ENCODE data around the gene LRMDA. TPM values are rescaled to one million over a fixed set of nuclear protein-coding genes. Genes with fewer than 3 reads are reported as not detected.

LRMDA gene
- total RNA-seq, 1 donor from 2014 or later = 5.2 TPM

- Mint-ChIP-seq H3K36me3 (no peaks in the 10 kb centered on the region), H3K27ac (no peak overlapping the region), H3K9me3 (no peaks in the 10 kb centered on the region), H3K27me3 (ENCODE audit: insufficient read depth, low read depth) (peaks cover 5% of the 10 kb centered on the region), H3K4me1 (peaks cover 12% of the 10 kb centered on the region), H3K4me3 (no peak overlapping the region)
- H3K4me2 ChIP-seq = no peak overlapping the region
- no peaks in the 10 kb centered on the region for H3K9me3 ChIP-seq (ENCODE audit: low read depth)
- no peaks in the 10 kb centered on the region for H3K36me3 ChIP-seq
- H3K4me3 ChIP-seq = no peak overlapping the region
- H3K27ac ChIP-seq = no peak overlapping the region
- H2AFZ ChIP-seq (replicated peaks) = no peak overlapping the region
- TF ChIP-seq CTCF (IDR thresholded peaks at IDR 0.05) (no peak), EZH2phosphoT487 (IDR thresholded peaks at IDR 0.05) (no peak), EZH2 (IDR thresholded peaks at IDR 0.05) (no peak)
- no peaks in the 10 kb centered on the region for H4K20me1 ChIP-seq (ENCODE audit: low read depth)
- H3K9ac ChIP-seq = no peak overlapping the region
- H3K27me3 ChIP-seq = no peaks in the 10 kb centered on the region
- no peak for DNase-seq (ENCODE audit: low spot score)
- H3K4me1 ChIP-seq = peaks cover 9% of the 10 kb centered on the region
- no peaks in the 10 kb centered on the region for H3K79me2 ChIP-seq (ENCODE audit: low read depth)
- H3F3A ChIP-seq (ENCODE audit: low read depth) = no peaks in the 10 kb centered on the region
These were observed 231.3 kb downstream of the LRMDA start for GRCh38 chr10:75662715-75663114.

GRCh38 chr10:75663947-75664664, 232.7 kb downstream of the LRMDA start:
- Histone ChIP-seq H3K36me3 (no peaks in the 10 kb centered on the region), H3K4me1 (peaks cover 9% of the 10 kb centered on the region), H3K4me2 (no peak overlapping the region), H3K4me3 (no peak overlapping the region), H4K20me1 (ENCODE audit: low read depth) (no peaks in the 10 kb centered on the region), H2AFZ (replicated peaks) (no peak overlapping the region), H3K27me3 (no peaks in the 10 kb centered on the region), H3F3A (ENCODE audit: low read depth) (no peaks in the 10 kb centered on the region), H3K79me2 (ENCODE audit: low read depth) (no peaks in the 10 kb centered on the region), H3K9ac (no peak overlapping the region), H3K27ac (no peak overlapping the region), H3K9me3 (ENCODE audit: low read depth) (no peaks in the 10 kb centered on the region)
- no peak for DNase-seq (ENCODE audit: low spot score)
- TF ChIP-seq CTCF (IDR thresholded peaks at IDR 0.05) = no peak
- no peak for TF ChIP-seq EZH2 (IDR thresholded peaks at IDR 0.05)
- TF ChIP-seq EZH2phosphoT487 (IDR thresholded peaks at IDR 0.05) = no peak
- H3K9me3 Mint-ChIP-seq = no peaks in the 10 kb centered on the region
- peaks cover 3% of the 10 kb centered on the region for H3K27me3 Mint-ChIP-seq (ENCODE audit: insufficient read depth, low read depth)
- no peak overlapping the region for H3K27ac Mint-ChIP-seq
- H3K4me1 Mint-ChIP-seq = peaks cover 7% of the 10 kb centered on the region
- no peaks in the 10 kb centered on the region for H3K36me3 Mint-ChIP-seq
- no peak overlapping the region for H3K4me3 Mint-ChIP-seq

GRCh38 chr10:75664968-75665367, 233.5 kb downstream of the LRMDA start:
- Histone ChIP-seq H4K20me1 (ENCODE audit: low read depth) (no peaks in the 10 kb centered on the region), H3F3A (ENCODE audit: low read depth) (no peaks in the 10 kb centered on the region), H3K4me2 (no peak overlapping the region), H3K79me2 (ENCODE audit: low read depth) (no peaks in the 10 kb centered on the region), H2AFZ (replicated peaks) (no peak overlapping the region), H3K4me1 (peaks cover 9% of the 10 kb centered on the region), H3K4me3 (no peak overlapping the region), H3K9me3 (ENCODE audit: low read depth) (no peaks in the 10 kb centered on the region), H3K27ac (no peak overlapping the region), H3K27me3 (no peaks in the 10 kb centered on the region), H3K36me3 (no peaks in the 10 kb centered on the region), H3K9ac (no peak overlapping the region)
- peaks cover under 1% of the 10 kb centered on the region for H3K9me3 Mint-ChIP-seq
- TF ChIP-seq EZH2phosphoT487 (IDR thresholded peaks at IDR 0.05) = no peak
- TF ChIP-seq EZH2 (IDR thresholded peaks at IDR 0.05) = no peak
- no peak for TF ChIP-seq CTCF (IDR thresholded peaks at IDR 0.05)
- peaks cover 3% of the 10 kb centered on the region for H3K27me3 Mint-ChIP-seq (ENCODE audit: insufficient read depth, low read depth)
- no peaks in the 10 kb centered on the region for H3K36me3 Mint-ChIP-seq
- DNase-seq (ENCODE audit: low spot score) = no peak
- H3K4me1 Mint-ChIP-seq = peaks cover 7% of the 10 kb centered on the region
- no peak overlapping the region for H3K4me3 Mint-ChIP-seq
- H3K27ac Mint-ChIP-seq = no peak overlapping the region

Data from neural progenitor cell (in vitro differentiated cells).